GM12875 (cell line): ENCODE data around the gene ETV5.

Experiments
- H3K4me3 ChIP-seq: one replicate; pipeline ENCODE4 v1.5.1; 2011; ENCODE audit warnings: low read depth, low read length, control low read depth
- TF ChIP-seq, protein P1 (sequence below): IDR thresholded peaks from 2 replicates; pipeline ENCODE4 v1.5.1; 2011; ENCODE audit warnings: low read depth, mild to moderate bottlenecking, control low read depth, inconsistent platforms, low read length, moderate library complexity, borderline replicate concordance; ENCODE audit not compliant: insufficient read depth

The ETV5 gene

DNA sequence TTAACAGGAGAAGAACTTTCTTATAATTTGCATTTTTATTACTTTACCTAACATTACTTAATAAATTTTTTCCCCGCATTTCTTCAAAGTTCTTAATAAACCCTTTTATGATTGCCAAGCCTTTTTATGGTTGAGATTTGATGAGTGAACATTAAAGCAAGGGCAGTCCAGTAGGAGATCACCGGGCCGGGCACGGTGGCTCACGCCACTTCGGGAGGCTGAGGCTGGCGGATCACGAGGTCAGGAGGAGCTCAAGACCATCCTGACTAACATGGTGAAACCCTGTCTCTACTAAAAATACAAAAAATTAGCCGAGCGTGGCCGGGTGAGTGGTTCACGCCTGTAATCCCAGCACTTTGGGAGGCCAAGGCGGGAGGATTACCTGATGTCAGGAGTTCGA is 109.7 kb downstream of the ETV5 start:
- no peak overlapping the region for H3K4me3 ChIP-seq
- TF ChIP-seq, protein P1, sequence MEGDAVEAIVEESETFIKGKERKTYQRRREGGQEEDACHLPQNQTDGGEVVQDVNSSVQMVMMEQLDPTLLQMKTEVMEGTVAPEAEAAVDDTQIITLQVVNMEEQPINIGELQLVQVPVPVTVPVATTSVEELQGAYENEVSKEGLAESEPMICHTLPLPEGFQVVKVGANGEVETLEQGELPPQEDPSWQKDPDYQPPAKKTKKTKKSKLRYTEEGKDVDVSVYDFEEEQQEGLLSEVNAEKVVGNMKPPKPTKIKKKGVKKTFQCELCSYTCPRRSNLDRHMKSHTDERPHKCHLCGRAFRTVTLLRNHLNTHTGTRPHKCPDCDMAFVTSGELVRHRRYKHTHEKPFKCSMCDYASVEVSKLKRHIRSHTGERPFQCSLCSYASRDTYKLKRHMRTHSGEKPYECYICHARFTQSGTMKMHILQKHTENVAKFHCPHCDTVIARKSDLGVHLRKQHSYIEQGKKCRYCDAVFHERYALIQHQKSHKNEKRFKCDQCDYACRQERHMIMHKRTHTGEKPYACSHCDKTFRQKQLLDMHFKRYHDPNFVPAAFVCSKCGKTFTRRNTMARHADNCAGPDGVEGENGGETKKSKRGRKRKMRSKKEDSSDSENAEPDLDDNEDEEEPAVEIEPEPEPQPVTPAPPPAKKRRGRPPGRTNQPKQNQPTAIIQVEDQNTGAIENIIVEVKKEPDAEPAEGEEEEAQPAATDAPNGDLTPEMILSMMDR, result no peak

DNA sequence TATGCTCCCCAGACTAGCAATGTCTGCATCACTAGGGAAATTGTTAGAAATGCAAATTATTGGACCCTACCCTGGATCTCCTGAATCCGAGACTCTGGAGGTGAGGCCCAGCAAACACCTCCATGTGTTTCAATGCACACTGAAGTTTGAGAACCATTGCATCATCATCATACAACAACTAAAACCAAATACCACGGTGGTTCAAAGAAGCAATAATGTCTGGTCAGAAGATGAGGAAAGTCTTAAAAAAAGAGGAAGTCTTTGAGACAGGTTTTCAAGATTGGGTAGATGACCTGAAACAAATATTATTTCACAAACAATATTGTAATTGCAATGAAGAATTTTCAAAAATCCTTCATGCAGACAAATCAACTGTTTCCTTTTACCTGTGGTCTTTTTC is 110.8 kb downstream of the ETV5 start:
- TF ChIP-seq, protein P1, result no peak

DNA sequence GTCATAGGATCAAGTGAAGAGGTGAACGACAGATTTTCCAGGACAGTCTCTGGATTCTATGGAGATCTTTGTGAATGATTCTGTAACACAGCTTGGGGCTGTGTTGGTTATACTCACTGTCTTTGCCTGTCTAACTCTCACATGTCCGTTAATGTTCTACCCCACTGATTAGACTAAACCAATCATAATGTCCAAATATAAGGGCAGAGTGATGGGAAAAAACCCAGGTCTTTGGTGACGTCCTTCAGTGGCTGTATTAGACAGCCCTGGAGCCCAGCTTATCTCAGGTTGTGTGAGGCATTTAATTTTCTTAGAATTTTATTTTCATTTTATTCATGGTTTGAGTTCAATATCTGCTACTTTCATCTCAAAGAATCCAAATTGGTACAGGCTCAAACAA is 111.8 kb downstream of the ETV5 start:
- TF ChIP-seq, protein P1, result no peak
- no peak overlapping the region for H3K4me3 ChIP-seq

More for the DNA sequence above, 110.8 kb downstream of the ETV5 start:
- no peak overlapping the region for H3K4me3 ChIP-seq
